Measurements from ENCODE around the gene ANTXRL.
"Not testable (repeated sequence)": the region's sequence is repeated elsewhere in the genome, so short reads cannot be mapped to it uniquely, and the experiment has no call there.

The ANTXRL gene

GRCh38 chr10:46240684-46241565 is 45.9 kb upstream of the ANTXRL start:
- Histone ChIP-seq H3K4me1 (ENCODE audit: control insufficient read depth in 2 of 2, insufficient read depth in 1 of 2, low read depth in 1 of 2, low read length in 2 of 2) (no peaks in the 10 kb centered on the region), H3K4ac (ENCODE audit: low read length) (no peak overlapping the region), H3K14ac (ENCODE audit: low read length) (peak overlapping the region; percentile 5), H3K18ac (ENCODE audit: low read length) (no peak overlapping the region), H2AK5ac (ENCODE audit: low read depth, low read length) (no peak overlapping the region), H2BK15ac (ENCODE audit: low read length) (no peak overlapping the region), H4K91ac (ENCODE audit: low read depth, low read length, poor library complexity) (no peak overlapping the region), H3K4me2 (ENCODE audit: insufficient read depth, low read length, poor library complexity, severe bottlenecking) (no peak overlapping the region), H3K4me3 (ENCODE audit: low read length in 2 of 2) (peak overlapping the region in 1 of 2 donors; percentile 7), H2BK5ac (ENCODE audit: low read length) (no peak overlapping the region), H2BK120ac (ENCODE audit: low read depth, low read length) (no peak overlapping the region), H4K8ac (ENCODE audit: low read depth, low read length) (no peak overlapping the region), H3K9me3 (replicated peaks in 1 of 2; ENCODE audit: control insufficient read depth in 2 of 2, insufficient read depth in 1 of 2, low read depth in 1 of 2, low read length in 2 of 2) (peaks cover 0 to 2% of the 10 kb centered on the region in 2 donors), H3K23ac (ENCODE audit: low read depth, low read length, poor library complexity) (peak overlapping the region; percentile 2), H2BK12ac (ENCODE audit: low read length) (no peak overlapping the region), H3K9ac (ENCODE audit: low read depth, low read length, poor library complexity) (no peak overlapping the region), H3K27me3 (ENCODE audit: control insufficient read depth in 3 of 3, insufficient read depth in 3 of 3, low read depth in 1 of 3, low read length in 3 of 3) (no peaks in the 10 kb centered on the region), H3K27ac (replicated peaks; ENCODE audit: low read length) (no peak overlapping the region), H2AFZ (ENCODE audit: low read length) (no peak overlapping the region), H3K36me3 (replicated peaks in 1 of 2; ENCODE audit: control insufficient read depth in 2 of 2, insufficient read depth in 2 of 2, low read length in 2 of 2) (no peaks in the 10 kb centered on the region), H3K79me1 (ENCODE audit: low read depth, low read length) (no peaks in the 10 kb centered on the region)
- DNase-seq (ENCODE audit: low spot score) = no peak
- no CpG with 5 or more reads among the region's 2 CpGs for WGBS, 2 donors (ENCODE audit: extremely low coverage in 2 of 2, insufficient read length in 2 of 2, insufficient replicate concordance in 1 of 2)

DNA sequence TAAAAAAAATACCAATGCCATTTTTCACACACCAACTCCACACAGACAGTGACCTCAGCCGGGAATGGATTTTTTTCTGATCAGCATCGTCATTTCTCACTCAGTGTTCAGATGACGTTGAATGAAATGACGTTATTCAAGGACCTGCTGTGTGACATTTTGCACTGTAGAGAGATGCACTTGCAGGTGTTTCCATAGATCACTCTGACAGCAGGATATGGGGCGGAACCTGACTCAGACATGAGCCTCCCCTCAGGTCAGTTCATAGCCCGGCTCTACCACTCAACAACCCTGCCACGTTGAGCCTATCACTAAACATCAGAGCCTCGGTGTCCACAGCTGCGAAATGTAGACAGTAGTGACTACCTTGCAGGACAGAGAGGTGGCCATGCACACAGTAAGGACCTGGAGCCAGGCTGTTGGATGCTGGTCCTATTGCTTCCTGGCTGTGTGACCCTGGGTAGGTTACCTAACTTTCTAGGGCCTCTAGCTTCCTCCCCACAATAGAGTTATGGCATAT is 41.4 kb upstream of the ANTXRL start:
- Histone ChIP-seq H2BK5ac (ENCODE audit: low read length) (no peak overlapping the region), H2AK5ac (ENCODE audit: low read depth, low read length) (no peak overlapping the region), H2BK12ac (ENCODE audit: low read length) (no peak overlapping the region), H4K8ac (ENCODE audit: low read depth, low read length) (no peak overlapping the region), H3K4ac (ENCODE audit: low read length) (no peak overlapping the region), H3K27ac (replicated peaks; ENCODE audit: low read length) (no peak overlapping the region), H3K4me1 (ENCODE audit: control insufficient read depth in 2 of 2, insufficient read depth in 1 of 2, low read depth in 1 of 2, low read length in 2 of 2) (no peaks in the 10 kb centered on the region), H2BK120ac (ENCODE audit: low read depth, low read length) (no peak overlapping the region), H3K79me1 (ENCODE audit: low read depth, low read length) (no peaks in the 10 kb centered on the region), H3K4me3 (ENCODE audit: low read length in 2 of 2) (no peak overlapping the region), H3K9ac (ENCODE audit: low read depth, low read length, poor library complexity) (no peak overlapping the region), H2BK15ac (ENCODE audit: low read length) (no peak overlapping the region), H3K4me2 (ENCODE audit: insufficient read depth, low read length, poor library complexity, severe bottlenecking) (no peak overlapping the region), H4K91ac (ENCODE audit: low read depth, low read length, poor library complexity) (no peak overlapping the region), H3K9me3 (replicated peaks in 1 of 2; ENCODE audit: control insufficient read depth in 2 of 2, insufficient read depth in 1 of 2, low read depth in 1 of 2, low read length in 2 of 2) (peaks cover 0 to 2% of the 10 kb centered on the region in 2 donors), H3K27me3 (ENCODE audit: control insufficient read depth in 3 of 3, insufficient read depth in 3 of 3, low read depth in 1 of 3, low read length in 3 of 3) (no peaks in the 10 kb centered on the region), H3K18ac (ENCODE audit: low read length) (no peak overlapping the region), H3K23ac (ENCODE audit: low read depth, low read length, poor library complexity) (no peak overlapping the region), H3K14ac (ENCODE audit: low read length) (no peak overlapping the region), H3K36me3 (replicated peaks in 1 of 2; ENCODE audit: control insufficient read depth in 2 of 2, insufficient read depth in 2 of 2, low read length in 2 of 2) (no peaks in the 10 kb centered on the region), H2AFZ (ENCODE audit: low read length) (no peak overlapping the region)
- no peak for DNase-seq (ENCODE audit: low spot score)
- WGBS, 2 donors (ENCODE audit: extremely low coverage in 2 of 2, insufficient read length in 2 of 2, insufficient replicate concordance in 1 of 2) = no CpG with 5 or more reads among the region's 9 CpGs

DNA sequence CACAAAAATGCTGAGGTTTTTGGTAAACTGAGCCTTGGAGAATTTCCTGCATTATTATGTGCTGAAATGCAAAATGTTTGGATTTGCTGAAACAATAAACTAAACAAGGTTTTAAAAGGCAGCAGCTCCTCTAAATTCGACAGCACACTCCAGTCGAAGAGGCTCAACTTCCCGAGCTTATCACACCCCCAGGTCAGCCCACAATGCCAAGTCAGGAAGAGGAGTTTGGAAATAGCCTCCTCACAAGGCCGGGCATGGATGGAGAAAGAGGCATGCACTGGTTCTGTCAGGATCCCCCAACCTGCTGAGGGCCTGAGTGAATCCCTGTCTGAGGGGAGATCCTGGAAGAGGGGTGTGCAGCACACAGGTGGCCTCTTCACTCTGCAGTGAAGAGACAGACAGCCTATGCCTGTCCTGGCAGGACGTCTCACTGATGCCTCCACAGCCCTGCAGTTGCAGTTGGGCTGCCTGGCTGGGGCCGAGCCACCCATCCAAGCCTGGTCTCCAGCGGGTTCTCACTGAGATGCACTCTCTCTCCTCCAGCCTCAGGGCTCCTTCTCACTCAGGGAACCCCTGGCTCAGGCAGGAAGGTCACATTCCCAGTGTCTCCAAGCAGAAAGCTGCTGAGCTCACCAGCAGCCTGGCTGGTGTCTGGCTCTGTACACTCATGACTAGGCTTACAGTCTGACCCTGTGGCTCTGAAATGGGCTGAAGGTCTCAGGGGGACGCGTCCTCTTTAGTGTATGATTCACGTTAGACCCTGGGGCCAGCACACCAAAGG is 40.2 kb upstream of the ANTXRL start:
- H2BK5ac ChIP-seq (ENCODE audit: low read length); H2BK120ac ChIP-seq (ENCODE audit: low read depth, low read length); H3K9me3 ChIP-seq (replicated peaks in 1 of 2; ENCODE audit: control insufficient read depth in 2 of 2, insufficient read depth in 1 of 2, low read depth in 1 of 2, low read length in 2 of 2); H2AK5ac ChIP-seq (ENCODE audit: low read depth, low read length); H3K79me1 ChIP-seq (ENCODE audit: low read depth, low read length); H2BK15ac ChIP-seq (ENCODE audit: low read length); H3K9ac ChIP-seq (ENCODE audit: low read depth, low read length, poor library complexity); H3K4me2 ChIP-seq (ENCODE audit: insufficient read depth, low read length, poor library complexity, severe bottlenecking); H3K4me1 ChIP-seq (ENCODE audit: control insufficient read depth in 2 of 2, insufficient read depth in 1 of 2, low read depth in 1 of 2, low read length in 2 of 2); H3K36me3 ChIP-seq (replicated peaks in 1 of 2; ENCODE audit: control insufficient read depth in 2 of 2, insufficient read depth in 2 of 2, low read length in 2 of 2); H2BK12ac ChIP-seq (ENCODE audit: low read length); H4K91ac ChIP-seq (ENCODE audit: low read depth, low read length, poor library complexity); H3K27ac ChIP-seq (replicated peaks; ENCODE audit: low read length); H3K4me3 ChIP-seq (ENCODE audit: low read length in 2 of 2); H2AFZ ChIP-seq (ENCODE audit: low read length); H4K8ac ChIP-seq (ENCODE audit: low read depth, low read length); H3K4ac ChIP-seq (ENCODE audit: low read length); H3K27me3 ChIP-seq (ENCODE audit: control insufficient read depth in 3 of 3, insufficient read depth in 3 of 3, low read depth in 1 of 3, low read length in 3 of 3); DNase-seq (ENCODE audit: low spot score): not testable (repeated sequence)
- no CpG with 5 or more reads among the region's 10 CpGs for WGBS, 2 donors (ENCODE audit: extremely low coverage in 2 of 2, insufficient read length in 2 of 2, insufficient replicate concordance in 1 of 2)
- H3K14ac ChIP-seq (ENCODE audit: low read length) = peak overlapping the region; percentile 47
- peak overlapping the region; percentile 5 for H3K18ac ChIP-seq (ENCODE audit: low read length)
- H3K23ac ChIP-seq (ENCODE audit: low read depth, low read length, poor library complexity) = peak overlapping the region; percentile 58

GRCh38 chr10:46247181-46247475 is 39.7 kb upstream of the ANTXRL start:
- no peak overlapping the region for H3K4me3 ChIP-seq (ENCODE audit: low read length in 2 of 2)
- H4K91ac ChIP-seq (ENCODE audit: low read depth, low read length, poor library complexity) = no peak overlapping the region
- H3K23ac ChIP-seq (ENCODE audit: low read depth, low read length, poor library complexity) = no peak overlapping the region
- no peaks in the 10 kb centered on the region for H3K79me1 ChIP-seq (ENCODE audit: low read depth, low read length)
- WGBS, 2 donors (ENCODE audit: extremely low coverage in 2 of 2, insufficient read length in 2 of 2, insufficient replicate concordance in 1 of 2) = no CpG with 5 or more reads among the region's 3 CpGs
- H2AFZ ChIP-seq (ENCODE audit: low read length) = no peak overlapping the region
- no peak for DNase-seq (ENCODE audit: low spot score)
- no peak overlapping the region for H4K8ac ChIP-seq (ENCODE audit: low read depth, low read length)
- no peak overlapping the region for H3K9ac ChIP-seq (ENCODE audit: low read depth, low read length, poor library complexity)
- no peaks in the 10 kb centered on the region for H3K27me3 ChIP-seq (ENCODE audit: control insufficient read depth in 3 of 3, insufficient read depth in 3 of 3, low read depth in 1 of 3, low read length in 3 of 3)
- no peaks in the 10 kb centered on the region for H3K9me3 ChIP-seq (replicated peaks in 1 of 2; ENCODE audit: control insufficient read depth in 2 of 2, insufficient read depth in 1 of 2, low read depth in 1 of 2, low read length in 2 of 2)
- H3K14ac ChIP-seq (ENCODE audit: low read length) = no peak overlapping the region
- no peak overlapping the region for H2BK12ac ChIP-seq (ENCODE audit: low read length)
- H2AK5ac ChIP-seq (ENCODE audit: low read depth, low read length) = no peak overlapping the region
- no peak overlapping the region for H2BK5ac ChIP-seq (ENCODE audit: low read length)
- H3K4me2 ChIP-seq (ENCODE audit: insufficient read depth, low read length, poor library complexity, severe bottlenecking) = no peak overlapping the region
- no peak overlapping the region for H2BK15ac ChIP-seq (ENCODE audit: low read length)
- no peaks in the 10 kb centered on the region for H3K36me3 ChIP-seq (replicated peaks in 1 of 2; ENCODE audit: control insufficient read depth in 2 of 2, insufficient read depth in 2 of 2, low read length in 2 of 2)
- no peak overlapping the region for H3K4ac ChIP-seq (ENCODE audit: low read length)
- H3K27ac ChIP-seq (replicated peaks; ENCODE audit: low read length) = no peak overlapping the region
- no peaks in the 10 kb centered on the region for H3K4me1 ChIP-seq (ENCODE audit: control insufficient read depth in 2 of 2, insufficient read depth in 1 of 2, low read depth in 1 of 2, low read length in 2 of 2)
- H2BK120ac ChIP-seq (ENCODE audit: low read depth, low read length) = no peak overlapping the region
- H3K18ac ChIP-seq (ENCODE audit: low read length) = peak overlapping the region; percentile 5

All from neuronal stem cell (in vitro differentiated cells).